ENCODE measurements around the gene ARID1B. TPM values are rescaled to one million over a fixed set of nuclear protein-coding genes. Genes with fewer than 3 reads are reported as not detected.

Gene ARID1B
- total RNA-seq, 1 experiment from 2014 or later = 58.8 TPM

DNA sequence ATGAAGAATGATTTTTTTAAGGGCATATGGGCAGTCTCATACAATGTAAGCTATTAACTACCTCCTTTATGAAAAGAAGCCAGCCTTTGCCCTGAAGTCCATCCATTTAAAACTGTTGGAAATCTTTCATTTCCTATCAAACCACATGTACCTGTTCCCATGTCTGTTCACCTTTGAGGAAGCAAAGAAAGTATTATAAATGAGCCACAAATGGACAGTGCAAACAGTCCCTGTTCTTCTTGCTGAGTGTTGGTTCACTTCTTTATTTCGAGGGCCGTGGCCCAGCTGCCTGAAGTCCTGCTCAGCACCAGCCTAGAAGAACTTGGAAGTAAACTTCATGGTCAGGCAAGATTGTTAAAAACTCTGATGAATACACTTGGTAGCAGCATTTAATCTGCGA is 433.8 kb downstream of the ARID1B start:
- Histone ChIP-seq H3K4me1 (no peaks in the 10 kb centered on the region), H3K36me3 (ENCODE audit: control insufficient read depth, insufficient read depth, low read length) (no peaks in the 10 kb centered on the region; the same call in 1 of the 2 replicates), H3K27me3 (replicated peaks; ENCODE audit: control insufficient read depth, insufficient read depth, low read length) (no peaks in the 10 kb centered on the region), H3K9me3 (no peaks in the 10 kb centered on the region), H3K4me3 (ENCODE audit: low read depth, low read length) (no peak overlapping the region)
- no TSS peak for BruUV-seq (replicated peaks)
- H3K27ac Mint-ChIP-seq (ENCODE audit: unreplicated experiment) = no peak overlapping the region
- POLR2A ChIA-PET = interaction anchor here (0.7 kb wide), 1 partner anchor 8 kb away, joined by 3 read pairs; no protein-coding TSS in a partner anchor
- intact Hi-C loops (cut with micrococcal nuclease; ENCODE audit: unreplicated experiment) = no loop called here
- no peaks in the 10 kb centered on the region for H3K27me3 Mint-ChIP-seq (ENCODE audit: insufficient read depth, unreplicated experiment)
- no peaks in the 10 kb centered on the region for H3K9me3 Mint-ChIP-seq (ENCODE audit: unreplicated experiment)
- TF ChIP-seq, protein P1, sequence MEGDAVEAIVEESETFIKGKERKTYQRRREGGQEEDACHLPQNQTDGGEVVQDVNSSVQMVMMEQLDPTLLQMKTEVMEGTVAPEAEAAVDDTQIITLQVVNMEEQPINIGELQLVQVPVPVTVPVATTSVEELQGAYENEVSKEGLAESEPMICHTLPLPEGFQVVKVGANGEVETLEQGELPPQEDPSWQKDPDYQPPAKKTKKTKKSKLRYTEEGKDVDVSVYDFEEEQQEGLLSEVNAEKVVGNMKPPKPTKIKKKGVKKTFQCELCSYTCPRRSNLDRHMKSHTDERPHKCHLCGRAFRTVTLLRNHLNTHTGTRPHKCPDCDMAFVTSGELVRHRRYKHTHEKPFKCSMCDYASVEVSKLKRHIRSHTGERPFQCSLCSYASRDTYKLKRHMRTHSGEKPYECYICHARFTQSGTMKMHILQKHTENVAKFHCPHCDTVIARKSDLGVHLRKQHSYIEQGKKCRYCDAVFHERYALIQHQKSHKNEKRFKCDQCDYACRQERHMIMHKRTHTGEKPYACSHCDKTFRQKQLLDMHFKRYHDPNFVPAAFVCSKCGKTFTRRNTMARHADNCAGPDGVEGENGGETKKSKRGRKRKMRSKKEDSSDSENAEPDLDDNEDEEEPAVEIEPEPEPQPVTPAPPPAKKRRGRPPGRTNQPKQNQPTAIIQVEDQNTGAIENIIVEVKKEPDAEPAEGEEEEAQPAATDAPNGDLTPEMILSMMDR (IDR thresholded peaks at IDR 0.05; ENCODE audit: insufficient read depth in 1 of 2, low read depth in 1 of 2, low read length in 1 of 2, severe bottlenecking in 1 of 2, unreplicated experiment in 1 of 2) = no peak
- no peak overlapping the region for H3K4me3 Mint-ChIP-seq (ENCODE audit: unreplicated experiment)
- no peaks in the 10 kb centered on the region for H3K4me1 Mint-ChIP-seq (ENCODE audit: low read depth, unreplicated experiment)
- DNase-seq = no peak
- CTCF ChIA-PET = no interaction called here
- H3K36me3 Mint-ChIP-seq (ENCODE audit: insufficient read depth, unreplicated experiment) = peaks cover 28% of the 10 kb centered on the region

DNA sequence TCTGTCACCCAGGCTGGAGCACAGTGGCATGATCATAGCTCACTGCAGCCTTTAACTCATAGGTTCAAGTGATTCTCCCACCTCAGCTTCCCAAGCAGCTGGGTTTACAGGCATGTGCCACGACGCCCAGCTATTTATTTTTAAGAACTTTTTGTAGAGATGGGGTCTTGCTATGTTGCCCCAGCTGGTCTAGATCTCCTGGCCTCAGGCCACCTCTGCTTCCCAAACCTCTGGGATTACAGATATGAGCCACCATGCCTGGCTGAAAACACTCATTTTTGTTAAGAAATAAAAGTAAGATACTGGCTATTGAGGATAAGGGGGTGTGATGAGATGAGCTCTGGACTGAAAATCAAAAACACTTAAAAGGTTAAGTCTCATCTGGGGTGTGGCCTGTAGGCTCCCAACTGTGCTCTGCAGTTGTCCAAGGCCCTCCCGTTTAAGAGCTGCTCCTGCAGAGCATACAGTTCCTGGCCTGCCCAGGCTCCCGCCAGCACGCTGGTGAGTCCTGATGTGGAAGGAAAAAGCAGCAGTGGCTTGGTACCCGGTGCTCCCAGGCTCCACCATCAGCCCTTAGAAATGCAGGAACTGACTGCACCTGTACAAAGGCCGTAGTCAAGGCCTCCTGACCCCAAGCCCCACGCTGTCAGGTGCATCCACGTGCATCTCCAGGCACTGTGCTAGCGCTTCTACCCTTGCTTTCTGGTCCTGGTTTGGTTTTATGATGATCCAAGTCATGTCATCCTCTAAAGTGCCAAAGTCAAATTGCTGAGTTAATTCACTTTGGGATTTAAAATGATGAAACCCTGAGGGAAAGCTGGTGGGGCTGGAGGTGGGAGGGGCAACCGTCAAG is 434.7 kb downstream of the ARID1B start:
- H3K4me3 ChIP-seq (ENCODE audit: low read depth, low read length) = no peak overlapping the region
- no peak for DNase-seq
- no peaks in the 10 kb centered on the region for H3K4me1 Mint-ChIP-seq (ENCODE audit: low read depth, unreplicated experiment)
- no peaks in the 10 kb centered on the region for H3K27me3 Mint-ChIP-seq (ENCODE audit: insufficient read depth, unreplicated experiment)
- H3K4me1 ChIP-seq = no peaks in the 10 kb centered on the region
- ChIA-PET CTCF (no interaction called here), POLR2A (no interaction called here)
- no peaks in the 10 kb centered on the region for H3K27me3 ChIP-seq (replicated peaks; ENCODE audit: control insufficient read depth, insufficient read depth, low read length)
- BruUV-seq (replicated peaks) = no TSS peak
- no peaks in the 10 kb centered on the region for H3K9me3 Mint-ChIP-seq (ENCODE audit: unreplicated experiment)
- no peak overlapping the region for H3K4me3 Mint-ChIP-seq (ENCODE audit: unreplicated experiment)
- no peaks in the 10 kb centered on the region for H3K9me3 ChIP-seq
- H3K27ac Mint-ChIP-seq (ENCODE audit: unreplicated experiment) = no peak overlapping the region
- TF ChIP-seq, protein P1 (IDR thresholded peaks at IDR 0.05; ENCODE audit: insufficient read depth in 1 of 2, low read depth in 1 of 2, low read length in 1 of 2, severe bottlenecking in 1 of 2, unreplicated experiment in 1 of 2) = no peak
- intact Hi-C loops (cut with micrococcal nuclease; ENCODE audit: unreplicated experiment) = no loop called here
- H3K36me3 Mint-ChIP-seq (ENCODE audit: insufficient read depth, unreplicated experiment) = peaks cover 19% of the 10 kb centered on the region
- no peaks in the 10 kb centered on the region; the same call in 1 of the 2 replicates for H3K36me3 ChIP-seq (ENCODE audit: control insufficient read depth, insufficient read depth, low read length)

DNA sequence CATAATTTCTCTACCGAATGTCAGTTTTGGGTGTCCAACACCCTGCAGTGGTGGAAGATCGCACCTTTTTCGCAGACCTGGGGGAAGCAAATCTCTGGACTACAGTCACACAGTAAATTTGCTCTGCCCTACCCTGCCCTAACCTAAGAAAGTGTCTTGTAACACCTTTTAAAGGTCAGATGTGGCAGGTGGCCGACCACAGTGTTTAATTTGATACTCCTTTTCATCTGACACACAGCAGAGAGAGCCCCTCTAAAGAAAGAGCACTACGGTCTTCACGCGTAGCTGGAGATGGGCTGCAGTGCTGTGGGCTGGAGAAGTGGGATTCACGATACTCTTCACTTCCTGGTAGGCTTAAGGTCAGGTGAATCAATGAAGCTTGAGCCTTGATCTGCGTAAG is 436.2 kb downstream of the ARID1B start:
- CTCF ChIA-PET = no interaction called here
- H3K27me3 ChIP-seq (replicated peaks; ENCODE audit: control insufficient read depth, insufficient read depth, low read length) = no peaks in the 10 kb centered on the region
- intact Hi-C loops (cut with micrococcal nuclease; ENCODE audit: unreplicated experiment) = no loop called here
- H3K9me3 ChIP-seq = no peaks in the 10 kb centered on the region
- no peak for DNase-seq
- Mint-ChIP-seq H3K4me1 (ENCODE audit: low read depth, unreplicated experiment) (no peaks in the 10 kb centered on the region), H3K9me3 (ENCODE audit: unreplicated experiment) (no peaks in the 10 kb centered on the region), H3K27me3 (ENCODE audit: insufficient read depth, unreplicated experiment) (no peaks in the 10 kb centered on the region), H3K27ac (ENCODE audit: unreplicated experiment) (no peak overlapping the region), H3K36me3 (ENCODE audit: insufficient read depth, unreplicated experiment) (peaks cover 8% of the 10 kb centered on the region), H3K4me3 (ENCODE audit: unreplicated experiment) (no peak overlapping the region)
- TF ChIP-seq, protein P1 (IDR thresholded peaks at IDR 0.05; ENCODE audit: insufficient read depth in 1 of 2, low read depth in 1 of 2, low read length in 1 of 2, severe bottlenecking in 1 of 2, unreplicated experiment in 1 of 2) = no peak
- H3K36me3 ChIP-seq (ENCODE audit: control insufficient read depth, insufficient read depth, low read length) = no peaks in the 10 kb centered on the region
- no peaks in the 10 kb centered on the region for H3K4me1 ChIP-seq
- H3K4me3 ChIP-seq (ENCODE audit: low read depth, low read length) = no peak overlapping the region
- BruUV-seq (replicated peaks) = no TSS peak
- POLR2A ChIA-PET = no interaction called here

All from Caco-2 (cell line).